ENCODE measurements around the gene LHX4. TPM values are rescaled to one million over a fixed set of nuclear protein-coding genes. Genes with fewer than 3 reads are reported as not detected.
A peak's percentile ranks its signal among the peaks of the same experiment; 100 is the strongest.

The LHX4 gene
- total and polyA plus RNA-seq, 2 of the 8 experiments (the other 6 are each of a cell fraction or from before 2014, with no cell fraction given) = 0.85 to 4.9 TPM

DNA sequence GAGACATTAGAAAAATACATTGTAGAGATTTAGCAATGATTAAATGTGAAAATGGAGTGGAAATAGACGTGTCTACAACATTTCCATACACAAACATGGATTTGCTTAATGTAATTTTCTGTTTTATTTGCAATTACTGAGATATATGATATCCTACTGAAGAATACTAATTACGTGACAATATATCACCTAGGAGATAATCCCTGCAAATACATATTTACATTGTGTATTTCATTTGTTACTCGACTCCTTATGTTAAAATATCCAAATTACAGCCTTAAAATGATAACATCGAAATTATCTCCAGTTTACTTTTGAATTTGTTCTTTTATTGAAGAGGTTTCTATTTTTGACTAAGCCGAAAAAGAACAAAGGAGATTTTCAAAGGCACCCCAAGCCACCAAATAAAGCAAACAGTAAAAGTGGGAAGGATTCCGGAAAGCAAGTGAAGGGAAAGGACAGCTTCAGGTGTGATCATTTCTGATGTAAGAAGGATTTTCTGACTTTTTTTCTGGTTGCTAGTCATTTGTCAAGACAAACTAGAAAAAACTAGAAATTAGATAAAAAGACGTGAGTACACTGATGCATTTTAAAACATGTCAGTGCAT lies 7.9 kb downstream of the LHX4 start:
- Histone ChIP-seq H3K18ac (ENCODE audit: extremely low read depth, low read length) (no peak overlapping the region; the same call in 1 of the 2 replicates), H3K27me3 (replicated peaks in 1 of 4; ENCODE audit: control insufficient read depth in 3 of 4, extremely low read depth in 1 of 4, insufficient read depth in 3 of 4, low read length in 3 of 4) (peaks cover 28 to 51% (median 47%) of the 10 kb centered on the region in 4 experiments), H3K9ac (replicated peaks in 1 of 4; ENCODE audit: extremely low read depth in 1 of 4, low read depth in 3 of 4, low read length in 3 of 4) (no peak overlapping the region), H2BK120ac (replicated peaks; ENCODE audit: low read depth, low read length) (no peak overlapping the region), H3K9me3 (ENCODE audit: insufficient read depth in 2 of 2, low read depth in 1 of 2, low read length in 1 of 2) (no peaks in the 10 kb centered on the region; a peak in 1 of 4 replicates), H3K14ac (ENCODE audit: insufficient read length) (no peak overlapping the region), H2BK5ac (ENCODE audit: low read depth, low read length) (no peak overlapping the region), H3K4me1 (replicated peaks in 1 of 4; ENCODE audit: control insufficient read depth in 3 of 4, insufficient read depth in 4 of 4, low read length in 3 of 4) (peaks cover 27 to 51% (median 32%) of the 10 kb centered on the region in 4 experiments), H3K27ac (ENCODE audit: low read depth, low read length) (no peak overlapping the region), H3K79me2 (ENCODE audit: control insufficient read depth in 1 of 2, insufficient read depth in 2 of 2, low read length in 2 of 2) (no peaks in the 10 kb centered on the region; a peak in 1 of 4 replicates), H2BK15ac (ENCODE audit: low read length) (no peak overlapping the region), H2BK12ac (ENCODE audit: low read depth, low read length) (no peak overlapping the region), H3K79me1 (ENCODE audit: low read depth, low read length) (no peaks in the 10 kb centered on the region), H2AFZ (ENCODE audit: low read length) (no peak overlapping the region), H3K23me2 (ENCODE audit: low read depth, low read length) (peaks cover 15% of the 10 kb centered on the region; the same call in 1 of the 2 replicates), H4K8ac (ENCODE audit: extremely low read depth, insufficient read depth, low read length) (no peak overlapping the region), H3K36me3 (ENCODE audit: control insufficient read depth in 2 of 4, insufficient read depth in 4 of 4, low read length in 3 of 4) (no peaks in the 10 kb centered on the region; a peak in 1 of 8 replicates), H4K91ac (replicated peaks; ENCODE audit: insufficient read length, low read length) (no peak overlapping the region), H3K4me3 (ENCODE audit: extremely low read depth in 1 of 4, insufficient read depth in 2 of 4, low read depth in 3 of 4, low read length in 4 of 4) (peak overlapping the region in 1 of 4 experiments; percentile 66; a peak in 2 of 8 replicates), H4K20me1 (replicated peaks in 1 of 2; ENCODE audit: control insufficient read depth in 1 of 2, insufficient read depth in 2 of 2, low read length in 2 of 2) (peaks cover 0 to 5% of the 10 kb centered on the region in 2 experiments), H2AK5ac (ENCODE audit: low read depth, low read length) (no peak overlapping the region), H3K4ac (replicated peaks; ENCODE audit: insufficient read length, low read depth, low read length) (no peak overlapping the region), H3K23ac (ENCODE audit: insufficient read length) (no peak overlapping the region), H4K5ac (ENCODE audit: insufficient read length, low read depth, low read length) (no peak overlapping the region), H3K4me2 (ENCODE audit: insufficient read depth in 1 of 2, low read depth in 2 of 2, low read length in 2 of 2) (peak overlapping the region; percentile 91 to 98), H3K56ac (replicated peaks; ENCODE audit: insufficient read length, low read depth, low read length) (no peak overlapping the region), H2BK20ac (ENCODE audit: low read length) (no peak overlapping the region)
- CTCF ChIA-PET (ENCODE audit: partially characterized antibody) = interaction anchor here (1.3 to 4.6 kb wide), 4 partner anchors 6 to 57 kb away, joined by 3 to 20 read pairs (median 9); partner anchors contain the start of gene LHX4
- no peak for TF ChIP-seq SAP30 (IDR thresholded peaks at IDR 0.05; ENCODE audit: insufficient read depth, insufficient replicate concordance, low read length)
- TF ChIP-seq, protein P1, sequence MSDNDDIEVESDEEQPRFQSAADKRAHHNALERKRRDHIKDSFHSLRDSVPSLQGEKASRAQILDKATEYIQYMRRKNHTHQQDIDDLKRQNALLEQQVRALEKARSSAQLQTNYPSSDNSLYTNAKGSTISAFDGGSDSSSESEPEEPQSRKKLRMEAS (IDR thresholded peaks at IDR 0.05) = no peak
- no peak for TF ChIP-seq EP300 (IDR thresholded peaks at IDR 0.05; ENCODE audit: borderline replicate concordance in 1 of 2, low read depth in 2 of 2, low read length in 2 of 2)
- POLR2A ChIA-PET (ENCODE audit: partially characterized antibody) = interaction anchor here (2.3 to 4.0 kb wide), 4 partner anchors 8 to 14 kb away, joined by 12 to 26 read pairs (median 22); partner anchors contain the start of gene LHX4
- 6% methylated on average over 7 of the region's 7 CpGs; no CpG with 5 or more reads in 1 of the 2 experiments for WGBS, 2 experiments (ENCODE audit: extremely low coverage in 1 of 2, insufficient coverage in 1 of 2, insufficient read length in 1 of 2, insufficient replicate concordance in 2 of 2, low coverage in 1 of 2, low lambda C conversion rate in 2 of 2, missing lambda C conversion rate in 1 of 2)
- peak; percentile 70 for FAIRE-seq
- DNase-seq (ENCODE audit: low read depth in 1 of 2, low spot score in 2 of 2) = no peak

Data from H1 (cell line).